ENCODE measurements around the gene SKAP1.
"Not testable (repeated sequence)": the region's sequence is repeated elsewhere in the genome, so short reads cannot be mapped to it uniquely, and the experiment has no call there.

Gene SKAP1

DNA sequence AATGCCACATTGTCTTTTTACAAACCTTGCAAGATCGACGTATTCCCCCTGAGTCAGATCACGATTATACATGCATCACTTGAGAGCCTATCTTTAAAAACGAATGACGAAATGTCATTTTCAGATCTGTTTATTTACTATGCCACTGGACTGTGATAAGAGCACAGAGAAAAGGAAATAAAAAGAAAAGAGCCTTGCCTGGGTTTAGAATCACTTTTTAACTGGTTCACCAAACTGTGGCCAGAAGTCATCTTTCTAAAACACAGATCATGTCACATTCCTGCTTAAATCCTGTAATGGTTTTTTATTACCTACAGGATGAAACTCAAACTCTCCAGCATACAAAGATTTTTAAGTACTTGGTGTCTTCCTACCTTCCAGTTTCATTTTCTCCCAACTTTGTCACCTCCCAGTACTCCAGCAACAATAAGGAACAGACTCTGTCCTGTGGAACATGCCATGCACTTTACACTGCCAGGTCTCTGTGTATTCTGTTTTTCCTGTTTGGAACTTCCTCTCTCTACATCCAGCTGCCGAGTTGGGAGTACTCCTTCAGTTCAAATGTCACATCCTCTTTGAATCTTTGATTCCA is 231.0 kb downstream of the SKAP1 start:
- no peak overlapping the region for H3K4me3 Mint-ChIP-seq
- no peak for ATAC-seq

DNA sequence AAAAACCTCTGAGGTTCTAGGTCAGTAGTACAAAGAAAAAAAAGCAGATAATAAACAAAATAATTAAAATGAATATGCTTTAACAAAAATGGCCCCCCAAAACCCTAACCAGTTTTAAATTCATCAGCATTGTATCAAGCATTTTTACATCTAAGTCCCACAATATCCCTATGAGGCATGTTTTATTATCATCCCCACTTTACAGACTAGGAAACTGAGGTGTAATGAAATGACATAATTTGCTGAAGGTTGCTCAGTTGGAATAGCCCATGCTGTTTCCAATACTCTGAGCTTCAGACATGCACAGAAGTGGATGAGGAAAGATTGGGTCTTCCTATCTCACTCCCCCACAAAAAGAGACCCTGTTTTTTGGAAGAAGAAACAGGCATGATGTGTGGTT is 234.1 kb downstream of the SKAP1 start:
- Mint-ChIP-seq H3K4me3 (no peak overlapping the region), H3K27ac (no peak overlapping the region), H3K9me3 (no peaks in the 10 kb centered on the region), H3K27me3 (no peaks in the 10 kb centered on the region), H3K4me1 (peaks cover 48% of the 10 kb centered on the region)
- ATAC-seq = no peak
- DNase-seq = no peak

More for the DNA sequence above, 231.0 kb downstream of the SKAP1 start:
- no peaks in the 10 kb centered on the region for H3K27me3 Mint-ChIP-seq
- peaks cover 35% of the 10 kb centered on the region for H3K4me1 Mint-ChIP-seq
- no peak for DNase-seq
- no peaks in the 10 kb centered on the region for H3K9me3 Mint-ChIP-seq
- H3K27ac Mint-ChIP-seq = no peak overlapping the region

DNA sequence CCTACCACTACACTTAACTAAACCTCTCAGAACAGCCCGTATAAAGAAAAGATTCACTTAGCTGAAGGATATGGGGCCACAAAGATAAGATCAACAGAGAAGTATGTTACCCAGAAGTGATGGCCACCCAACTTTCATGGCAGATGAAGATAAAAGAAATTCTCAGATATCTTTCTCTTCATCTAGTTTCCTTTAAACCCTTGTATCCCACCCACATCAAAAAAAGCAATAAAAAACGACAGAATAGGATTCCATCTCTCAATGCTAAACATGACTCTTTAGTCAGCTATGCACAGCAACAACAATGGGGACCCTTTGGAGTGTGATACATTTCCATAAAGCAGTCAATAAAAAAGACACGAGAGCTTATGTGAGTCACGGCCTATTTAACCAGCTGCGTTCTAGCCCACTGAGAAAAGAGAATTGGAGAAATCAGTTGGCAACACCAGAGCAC is 235.9 kb downstream of the SKAP1 start:
- DNase-seq = no peak
- Mint-ChIP-seq H3K27me3 (no peaks in the 10 kb centered on the region), H3K4me3 (no peak overlapping the region), H3K9me3 (no peaks in the 10 kb centered on the region), H3K4me1 (peaks cover 41% of the 10 kb centered on the region), H3K27ac (no peak overlapping the region)
- no peak for ATAC-seq

DNA sequence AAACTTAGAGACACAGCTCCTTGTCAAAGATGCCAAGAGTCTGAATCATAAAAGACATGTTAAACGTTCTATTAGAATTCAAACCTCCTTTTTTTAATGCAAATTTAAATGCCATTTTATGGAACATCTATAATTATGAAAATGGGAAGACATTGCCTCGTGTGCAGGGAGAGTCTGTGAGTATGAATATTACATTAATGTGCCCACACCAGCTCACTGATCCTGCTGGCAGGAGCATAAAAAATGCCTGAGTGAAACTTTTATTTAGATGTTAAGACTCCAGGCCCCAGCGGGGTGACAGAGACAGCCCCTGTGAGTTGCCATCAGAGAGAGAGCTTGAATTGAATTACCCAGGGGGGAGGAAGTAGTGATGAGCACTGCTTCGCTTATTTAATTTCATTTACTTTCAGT is 237.7 kb downstream of the SKAP1 start:
- no peak overlapping the region for H3K4me3 Mint-ChIP-seq
- H3K9me3 Mint-ChIP-seq = no peaks in the 10 kb centered on the region
- H3K4me1 Mint-ChIP-seq = peaks cover 38% of the 10 kb centered on the region
- no peaks in the 10 kb centered on the region for H3K27me3 Mint-ChIP-seq
- peak overlapping the region in 1 of 2 donors; percentile 42 for H3K27ac Mint-ChIP-seq
- no peak for DNase-seq
- ATAC-seq = no peak

DNA sequence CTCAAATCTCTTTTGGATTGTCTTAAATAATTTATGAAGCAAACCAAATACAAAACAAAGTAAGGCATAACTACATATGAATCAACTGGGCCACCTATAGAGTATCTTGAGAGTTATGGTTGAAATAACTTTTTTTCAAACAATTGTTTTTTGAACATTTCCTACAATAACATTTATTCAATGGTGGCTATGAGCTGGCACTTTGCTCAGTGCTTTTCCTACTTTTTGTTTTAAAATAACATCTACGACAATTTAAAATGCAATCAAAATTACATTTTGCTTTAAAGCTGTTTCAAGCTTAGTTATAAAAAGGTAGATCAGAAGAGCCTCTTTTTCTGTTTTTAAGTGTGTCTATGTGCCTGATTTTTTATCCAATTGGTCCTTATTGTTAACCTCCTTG is 238.7 kb downstream of the SKAP1 start:
- H3K27ac Mint-ChIP-seq = peak overlapping the region; percentile 12 to 31
- ATAC-seq (no peak), DNase-seq (no peak)
- peaks cover 33% of the 10 kb centered on the region for H3K4me1 Mint-ChIP-seq
- H3K4me3 Mint-ChIP-seq = no peak overlapping the region
- no peaks in the 10 kb centered on the region for H3K9me3 Mint-ChIP-seq
- H3K27me3 Mint-ChIP-seq = no peaks in the 10 kb centered on the region

DNA sequence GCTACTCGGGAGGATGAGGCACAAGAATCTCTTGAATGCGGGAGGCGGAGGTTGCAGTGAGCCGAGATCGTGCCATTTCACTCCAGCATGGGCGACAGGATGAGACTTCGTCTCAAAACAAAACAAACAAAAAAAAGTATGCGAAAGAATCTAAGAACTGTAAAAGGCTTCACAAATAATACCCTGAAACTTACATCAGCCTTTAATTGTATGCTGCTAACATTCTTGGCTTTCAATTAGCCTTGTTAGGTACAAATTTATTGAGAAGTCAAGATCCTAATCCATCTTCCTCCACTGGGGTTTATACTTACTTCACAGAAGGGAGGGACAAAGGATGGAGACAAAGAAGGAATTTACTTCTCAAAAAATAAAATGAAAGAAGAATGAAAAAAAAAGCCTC is 239.1 kb downstream of the SKAP1 start:
- Mint-ChIP-seq H3K27ac (no peak overlapping the region), H3K27me3 (no peaks in the 10 kb centered on the region), H3K4me1 (peaks cover 32% of the 10 kb centered on the region), H3K9me3 (no peaks in the 10 kb centered on the region), H3K4me3 (no peak overlapping the region)
- ATAC-seq (no peak), DNase-seq (no peak)

DNA sequence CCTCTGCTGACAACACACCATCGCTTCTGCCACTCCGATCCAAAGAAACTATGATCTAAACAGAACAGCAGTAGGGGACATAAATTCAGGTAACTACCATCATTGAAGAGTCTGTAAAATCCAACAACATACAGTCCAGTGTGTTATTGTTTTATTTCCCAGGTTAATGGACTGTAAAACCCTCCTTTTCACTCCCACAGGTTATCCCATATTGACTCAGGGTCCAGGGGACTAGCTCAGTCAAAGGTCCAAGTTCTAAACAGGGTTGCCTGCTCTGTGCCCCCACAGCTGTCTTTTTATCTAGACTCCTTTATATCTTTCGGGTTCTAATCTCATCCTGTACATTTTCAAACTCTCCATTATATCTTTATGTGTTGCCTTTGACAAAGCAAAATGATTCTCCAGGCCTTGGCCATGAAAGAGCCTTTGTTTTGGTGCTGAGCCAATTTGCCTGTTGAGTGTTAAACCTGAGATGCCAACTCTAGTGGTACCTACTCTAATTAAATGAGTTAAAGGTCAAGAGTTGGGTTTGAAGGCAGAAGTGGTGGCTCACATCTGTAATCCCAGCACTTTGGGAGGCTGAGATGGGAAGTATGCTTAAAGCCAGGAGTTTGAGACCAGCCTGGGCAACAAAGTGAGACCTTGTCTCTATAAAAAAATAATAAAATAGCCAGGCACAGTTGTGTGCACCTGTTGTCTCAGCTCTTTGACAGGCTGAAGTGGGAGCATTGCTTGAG is 242.0 kb downstream of the SKAP1 start:
- peaks cover 5% of the 10 kb centered on the region for H3K4me1 Mint-ChIP-seq
- ATAC-seq (no peak), DNase-seq (no peak)
- H3K9me3 Mint-ChIP-seq = no peaks in the 10 kb centered on the region
- peak overlapping the region in 1 of 2 donors; percentile 92 for H3K27ac Mint-ChIP-seq
- no peaks in the 10 kb centered on the region for H3K27me3 Mint-ChIP-seq
- H3K4me3 Mint-ChIP-seq = no peak overlapping the region

DNA sequence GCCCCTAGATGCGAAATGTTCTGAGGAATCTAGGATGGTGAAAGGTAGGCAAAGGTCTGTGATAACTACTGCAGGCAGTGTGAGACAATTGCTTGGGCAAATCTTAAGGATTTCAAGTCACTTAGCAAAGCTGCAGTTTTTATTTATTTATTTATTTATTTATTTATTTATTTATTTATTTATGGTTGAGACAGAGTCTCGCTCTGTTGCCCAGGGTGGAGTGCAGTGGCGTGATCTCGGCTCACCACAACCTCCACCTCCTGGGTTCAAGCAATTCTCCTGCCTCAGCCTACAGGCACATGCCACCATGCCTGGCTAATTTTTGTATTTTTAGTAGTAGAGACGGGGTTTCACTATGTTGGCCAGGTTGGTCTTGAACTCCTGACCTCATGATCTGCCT is 243.7 kb downstream of the SKAP1 start:
- not testable (repeated sequence) for DNase-seq, H3K4me3 Mint-ChIP-seq, H3K27me3 Mint-ChIP-seq, H3K4me1 Mint-ChIP-seq, H3K9me3 Mint-ChIP-seq, H3K27ac Mint-ChIP-seq, ATAC-seq

DNA sequence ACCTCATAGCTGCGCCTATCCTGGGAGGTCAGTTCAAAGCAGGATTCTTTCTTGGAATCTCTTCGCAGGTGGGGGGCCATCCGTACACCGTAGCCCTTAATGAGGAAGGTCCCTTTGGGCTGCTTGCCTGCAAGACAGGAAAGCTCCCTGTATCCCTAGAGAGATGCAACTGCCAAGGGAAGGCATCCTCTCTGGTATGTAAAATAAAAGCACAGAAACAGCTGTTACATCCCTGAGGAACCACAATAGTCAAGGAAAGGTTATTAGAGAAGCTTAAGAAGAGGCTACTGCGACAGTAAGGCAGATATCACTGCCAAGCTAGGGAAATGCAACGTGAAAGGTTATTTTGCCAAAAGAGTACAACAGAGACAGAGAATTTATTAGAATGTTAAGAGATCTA is 245.3 kb downstream of the SKAP1 start:
- Mint-ChIP-seq H3K4me1 (peaks cover 13% of the 10 kb centered on the region), H3K27me3 (no peaks in the 10 kb centered on the region), H3K27ac (no peak overlapping the region), H3K4me3 (no peak overlapping the region), H3K9me3 (no peaks in the 10 kb centered on the region)
- ATAC-seq = no peak
- DNase-seq = no peak

DNA sequence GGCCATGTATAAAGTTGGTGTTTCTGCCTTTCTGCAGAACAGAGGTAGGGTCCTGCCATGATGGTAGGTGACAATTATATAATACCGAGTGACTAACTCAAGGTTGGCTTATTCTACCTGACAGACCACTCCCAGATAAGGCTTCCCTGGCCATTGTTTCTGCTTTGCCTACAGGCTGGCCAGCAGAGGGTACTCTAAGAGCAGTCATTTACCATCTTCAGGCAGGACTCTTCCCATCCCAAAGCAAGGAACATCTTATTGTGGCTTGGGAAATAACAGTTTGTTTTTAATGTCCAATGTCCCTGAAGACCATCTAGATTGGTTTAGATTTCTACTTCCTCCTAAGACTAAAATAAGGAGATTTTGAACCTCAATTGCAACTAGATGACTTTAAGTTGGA is 248.4 kb downstream of the SKAP1 start:
- ATAC-seq (no peak), DNase-seq (no peak)
- no peaks in the 10 kb centered on the region for H3K9me3 Mint-ChIP-seq
- no peaks in the 10 kb centered on the region for H3K27me3 Mint-ChIP-seq
- H3K4me3 Mint-ChIP-seq = no peak overlapping the region
- peaks cover 19% of the 10 kb centered on the region for H3K4me1 Mint-ChIP-seq
- peak overlapping the region in 1 of 2 donors; percentile 20 for H3K27ac Mint-ChIP-seq

DNA sequence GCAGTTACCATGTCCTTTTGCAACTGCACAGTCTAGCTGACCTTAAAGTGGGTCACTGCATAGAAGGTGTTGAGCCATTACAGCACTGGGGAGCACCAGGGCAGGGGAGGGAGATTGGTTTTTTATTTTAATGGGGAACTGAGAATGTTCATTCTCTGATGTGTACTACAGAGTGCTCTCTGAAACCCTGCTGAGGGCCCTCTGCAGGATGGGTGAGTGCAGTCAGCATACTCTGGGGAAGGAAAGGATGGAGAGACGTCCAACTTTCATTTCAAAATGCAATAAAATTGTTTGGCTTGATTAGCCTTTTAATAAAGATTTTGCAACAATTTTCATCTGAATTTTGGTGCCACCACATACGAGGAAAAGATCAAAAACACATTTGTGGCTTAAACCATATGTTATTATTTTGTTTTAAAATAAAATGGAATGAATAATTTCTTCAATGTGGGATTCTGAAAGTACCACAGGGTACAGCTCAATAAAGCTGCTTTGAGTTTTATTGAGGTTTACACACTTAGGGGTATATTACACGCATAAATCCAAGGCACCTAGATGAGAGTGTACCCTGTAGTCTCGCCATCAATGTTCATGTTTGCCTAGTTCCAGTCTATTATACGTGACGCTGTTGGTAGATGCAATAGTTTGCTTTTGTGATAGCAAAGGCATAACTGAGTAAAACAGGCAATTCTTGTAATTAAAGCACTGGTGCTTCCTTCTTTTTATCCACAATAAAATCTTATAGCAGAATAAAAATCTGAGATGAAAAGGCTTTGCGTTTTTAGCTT is 249.0 kb downstream of the SKAP1 start:
- ATAC-seq (no peak), DNase-seq (no peak)
- no peak overlapping the region for H3K4me3 Mint-ChIP-seq
- peaks cover 22% of the 10 kb centered on the region for H3K4me1 Mint-ChIP-seq
- H3K9me3 Mint-ChIP-seq = no peaks in the 10 kb centered on the region
- H3K27ac Mint-ChIP-seq = no peak overlapping the region
- no peaks in the 10 kb centered on the region for H3K27me3 Mint-ChIP-seq

DNA sequence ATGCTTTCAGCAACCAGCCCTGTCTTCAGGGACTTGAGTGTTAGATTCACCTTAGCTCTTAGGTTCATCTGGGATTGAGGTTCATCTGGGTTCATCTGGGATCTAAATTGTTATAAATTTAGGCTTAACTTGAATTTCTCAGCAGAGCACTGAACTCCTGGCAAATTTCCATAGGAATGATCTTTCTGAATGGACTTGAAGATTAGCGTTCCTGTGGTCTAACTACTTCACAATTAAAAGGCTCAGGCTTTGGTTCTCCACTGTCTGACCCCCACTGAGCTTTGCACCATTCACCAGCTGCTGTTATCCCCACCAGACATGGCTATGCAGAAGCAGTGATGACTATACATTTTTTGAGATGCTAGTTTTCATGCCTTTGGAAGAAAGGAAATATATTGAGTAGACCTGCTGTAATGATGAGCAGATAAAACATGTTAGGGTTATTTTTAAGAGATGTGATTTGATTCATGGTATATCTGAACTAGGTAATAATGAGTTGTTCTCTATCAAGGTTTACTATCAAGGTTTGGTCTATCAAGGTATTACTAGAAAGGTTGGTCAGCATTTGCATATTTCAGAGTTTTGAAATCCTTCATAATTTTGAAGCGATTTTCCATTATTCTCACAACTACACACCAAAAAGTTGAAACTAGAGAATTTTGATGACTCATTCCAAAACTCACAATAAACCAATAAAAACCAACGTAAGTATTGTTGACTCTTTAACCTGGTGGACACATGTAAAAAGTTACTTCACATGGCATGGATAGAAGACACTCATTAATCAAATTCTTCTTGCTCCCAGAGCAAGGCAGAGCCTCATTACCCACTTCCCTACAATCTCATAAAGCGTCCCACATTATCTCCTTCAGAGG is 250.7 kb downstream of the SKAP1 start:
- Mint-ChIP-seq H3K27ac (peak overlapping the region in 1 of 2 donors; percentile 16), H3K4me1 (peaks cover 35% of the 10 kb centered on the region), H3K4me3 (no peak overlapping the region), H3K27me3 (no peaks in the 10 kb centered on the region), H3K9me3 (no peaks in the 10 kb centered on the region)
- ATAC-seq (peak; percentile 55), DNase-seq (no peak)

DNA sequence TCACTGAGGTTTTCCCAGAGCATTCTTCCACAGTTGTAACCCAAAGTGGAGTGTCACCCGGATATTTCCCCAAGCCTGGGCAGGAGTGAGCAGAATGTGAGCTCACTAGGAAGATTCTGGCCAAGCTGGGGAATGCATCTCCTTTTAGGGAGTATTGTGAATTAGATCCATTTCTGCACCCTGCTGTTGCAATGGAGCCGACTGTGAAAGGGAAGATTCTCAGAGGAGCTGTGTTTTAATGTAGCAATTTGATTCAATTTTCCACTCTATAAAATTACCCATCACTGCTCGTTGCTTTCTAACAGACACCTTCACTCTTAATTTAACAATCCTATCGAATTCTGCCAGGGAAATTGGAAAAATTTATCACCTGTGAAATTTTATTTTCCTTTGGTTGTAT is 251.7 kb downstream of the SKAP1 start:
- no peak for ATAC-seq
- no peak for DNase-seq
- H3K27ac Mint-ChIP-seq = no peak overlapping the region
- peaks cover 45% of the 10 kb centered on the region for H3K4me1 Mint-ChIP-seq
- H3K4me3 Mint-ChIP-seq = no peak overlapping the region
- H3K27me3 Mint-ChIP-seq = no peaks in the 10 kb centered on the region
- no peaks in the 10 kb centered on the region for H3K9me3 Mint-ChIP-seq

DNA sequence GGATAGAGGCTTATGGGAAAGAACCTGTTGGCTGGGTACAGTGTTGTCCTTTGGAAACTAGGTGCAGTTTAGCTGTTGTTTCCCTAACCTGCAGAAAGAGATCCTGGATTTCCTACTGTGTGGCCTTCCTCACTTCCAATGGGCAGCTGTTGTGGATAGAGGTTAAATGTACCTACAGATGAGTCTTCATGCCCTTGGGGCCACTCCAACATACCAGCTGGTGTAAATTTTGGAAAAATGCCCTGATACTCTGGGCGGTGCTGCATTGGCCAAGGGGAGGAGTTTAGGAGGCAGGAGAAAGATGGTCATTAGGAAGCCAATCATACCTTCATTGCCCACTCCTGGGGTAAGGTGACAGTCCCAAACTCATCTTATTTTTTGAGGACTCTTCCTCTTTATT is 252.2 kb downstream of the SKAP1 start:
- H3K9me3 Mint-ChIP-seq = no peaks in the 10 kb centered on the region
- no peak overlapping the region for H3K4me3 Mint-ChIP-seq
- no peak for ATAC-seq
- H3K4me1 Mint-ChIP-seq = peaks cover 50% of the 10 kb centered on the region
- no peak for DNase-seq
- no peaks in the 10 kb centered on the region for H3K27me3 Mint-ChIP-seq
- no peak overlapping the region for H3K27ac Mint-ChIP-seq

DNA sequence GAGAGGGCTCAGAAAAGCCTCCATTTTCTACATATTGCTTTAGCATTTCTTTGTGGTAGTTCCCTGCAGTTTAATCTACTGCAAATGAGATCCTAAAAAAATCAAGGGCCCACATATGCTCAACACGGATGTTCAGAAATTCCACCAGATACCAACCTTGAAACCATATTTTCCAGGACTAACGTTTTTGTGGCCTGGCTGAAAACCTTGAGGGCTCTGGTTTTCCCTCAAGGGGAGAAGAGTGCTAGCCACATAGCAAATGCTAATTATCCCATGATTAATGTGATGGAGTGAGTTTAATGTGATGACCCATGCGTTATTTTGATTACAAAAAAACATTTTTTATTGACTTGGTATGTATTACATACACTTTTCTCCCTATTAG is 253.6 kb downstream of the SKAP1 start:
- H3K27me3 Mint-ChIP-seq = no peaks in the 10 kb centered on the region
- no peaks in the 10 kb centered on the region for H3K9me3 Mint-ChIP-seq
- no peak overlapping the region for H3K4me3 Mint-ChIP-seq
- ATAC-seq (no peak), DNase-seq (no peak)
- peaks cover 52% of the 10 kb centered on the region for H3K4me1 Mint-ChIP-seq
- H3K27ac Mint-ChIP-seq = no peak overlapping the region
